Upper lobe of left lung (tissue), 6 donors: ENCODE measurements around the gene COA3. TPM values are rescaled to one million over a fixed set of nuclear protein-coding genes. Genes with fewer than 3 reads are reported as not detected.

ENCODE experiments used
- ATAC-seq, 2 donors: fragments of 200-7000 bp; cut with Tn5 transposase; one replicate each; pipeline ENCODE4 v1.9.1; 2022; ENCODE audit warnings: mild to moderate bottlenecking in 2 of 2, moderate library complexity in 2 of 2; ENCODE audit not compliant: low FRiP score in 2 of 2
- DNase-seq, 2 donors: peaks; one replicate each; pipeline ENCODE4 v3.0.0-alpha.2; 2019 to 2020
- H3K27ac ChIP-seq, 4 donors: fragments of 200-600 bp; sonication (generic); one replicate each; pipeline ENCODE4 v1.5.1; 2016 to 2019
- H3K27me3 ChIP-seq, 4 donors: fragments of 200-600 bp; sonication (generic); one replicate each; pipeline ENCODE4 v1.5.1; 2017 to 2019
- H3K36me3 ChIP-seq, 4 donors: fragments of 200-600 bp; sonication (generic); one replicate each; pipeline ENCODE4 v1.5.1; 2016 to 2019
- H3K4me1 ChIP-seq, 4 donors: fragments of 200-600 bp; sonication (generic); one replicate each; pipeline ENCODE4 v1.5.1; 2018 to 2019
- H3K4me3 ChIP-seq, 4 donors: fragments of 200-600 bp; sonication (generic); one replicate each; pipeline ENCODE4 v1.5.1; 2017 to 2019; ENCODE audit warnings: mild to moderate bottlenecking in 2 of 4, moderate library complexity in 1 of 4
- H3K9me3 ChIP-seq, 4 donors: fragments of 200-600 bp; sonication (generic); one replicate each; pipeline ENCODE4 v1.5.1; 2018 to 2019
- EP300 ChIP-seq, 4 donors: sonication (generic); formaldehyde crosslinking; IDR thresholded peaks; one replicate each; pipeline ENCODE4 v1.5.1; 2017; ENCODE audit warnings: antibody characterized with exemption in 4 of 4, control low read depth in 2 of 4
- POLR2A ChIP-seq, 4 donors: fragments of 450-650 bp; IDR thresholded peaks; one replicate each; pipeline ENCODE4 v1.5.1; 2016 to 2017; ENCODE audit warnings: antibody characterized with exemption in 4 of 4, mild to moderate bottlenecking in 2 of 4
- POLR2AphosphoS5 ChIP-seq, 2 donors: sonication (generic); formaldehyde crosslinking; IDR thresholded peaks; one replicate each; pipeline ENCODE4 v1.5.1; 2017; ENCODE audit warnings: antibody characterized with exemption in 2 of 2
- WGBS, 2 donors: methylation state at CpG; one replicate each; pipeline ENCODE4 v1.1.5; 2017 to 2018; 5-methylcytosine and 5-hydroxymethylcytosine counted together
- total RNA-seq, 6 donors: library from RNA; depleted of rRNA in 4 of 6; stranded (reverse); fragments of >200 nt in 4 of 6; gene quantifications; one replicate each; pipeline versions ENCODE4 v1.1.0 to v1.2.1, GENCODE V29; 2016 to 2021
- TF ChIP-seq, protein P1 (sequence below), 6 experiments: fragments of 450-650 bp in 4 of 6; fragments of 200-600 bp in 2 of 6; sonication (generic) in 2 of 6; IDR thresholded peaks; one replicate each; pipeline ENCODE4 v1.5.1; 2016 to 2019; ENCODE audit warnings: antibody characterized with exemption in 6 of 6
- donor health status: DM: no; HTN: no; CAD: no; lungs with moderate emphysema.
- donor health status: DM: no; HTN: yes; CAD: no; lungs with severe emphysema.

COA3 gene
- total RNA-seq, 6 donors from 2014 or later = 23.3 to 95.3 (median 67.4) TPM

DNA sequence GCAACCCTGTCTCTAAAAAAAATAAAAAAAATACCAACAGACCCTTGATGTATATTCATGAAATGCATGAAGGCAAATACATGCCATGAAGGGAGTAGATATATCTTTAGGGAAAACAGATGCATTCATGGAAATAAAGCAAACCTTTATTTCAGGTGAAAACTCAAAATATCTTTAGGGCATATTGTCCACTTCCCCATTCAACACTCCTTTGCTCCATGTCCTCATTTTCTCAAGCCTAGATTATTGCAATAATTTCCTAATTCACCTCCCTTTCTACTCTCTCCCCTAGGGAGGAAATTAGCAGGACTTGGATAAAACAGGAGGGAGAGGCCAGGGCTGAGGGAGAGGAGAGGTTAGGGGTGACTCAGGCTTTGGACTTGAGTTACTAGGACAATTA is 31.0 kb downstream of the COA3 start:
- no peaks in the 10 kb centered on the region for H3K27me3 ChIP-seq
- H3K4me1 ChIP-seq = peaks cover 0 to 15% (median 3%) of the 10 kb centered on the region in 4 donors
- DNase-seq (no peak), ATAC-seq (no peak)
- no peak for TF ChIP-seq EP300 (IDR thresholded peaks at IDR 0.05)
- no peak for TF ChIP-seq POLR2A (IDR thresholded peaks at IDR 0.05)
- TF ChIP-seq, protein P1, sequence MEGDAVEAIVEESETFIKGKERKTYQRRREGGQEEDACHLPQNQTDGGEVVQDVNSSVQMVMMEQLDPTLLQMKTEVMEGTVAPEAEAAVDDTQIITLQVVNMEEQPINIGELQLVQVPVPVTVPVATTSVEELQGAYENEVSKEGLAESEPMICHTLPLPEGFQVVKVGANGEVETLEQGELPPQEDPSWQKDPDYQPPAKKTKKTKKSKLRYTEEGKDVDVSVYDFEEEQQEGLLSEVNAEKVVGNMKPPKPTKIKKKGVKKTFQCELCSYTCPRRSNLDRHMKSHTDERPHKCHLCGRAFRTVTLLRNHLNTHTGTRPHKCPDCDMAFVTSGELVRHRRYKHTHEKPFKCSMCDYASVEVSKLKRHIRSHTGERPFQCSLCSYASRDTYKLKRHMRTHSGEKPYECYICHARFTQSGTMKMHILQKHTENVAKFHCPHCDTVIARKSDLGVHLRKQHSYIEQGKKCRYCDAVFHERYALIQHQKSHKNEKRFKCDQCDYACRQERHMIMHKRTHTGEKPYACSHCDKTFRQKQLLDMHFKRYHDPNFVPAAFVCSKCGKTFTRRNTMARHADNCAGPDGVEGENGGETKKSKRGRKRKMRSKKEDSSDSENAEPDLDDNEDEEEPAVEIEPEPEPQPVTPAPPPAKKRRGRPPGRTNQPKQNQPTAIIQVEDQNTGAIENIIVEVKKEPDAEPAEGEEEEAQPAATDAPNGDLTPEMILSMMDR (IDR thresholded peaks at IDR 0.05) = no peak
- no peak overlapping the region for H3K27ac ChIP-seq
- no peaks in the 10 kb centered on the region for H3K36me3 ChIP-seq
- no peak overlapping the region for H3K4me3 ChIP-seq
- H3K9me3 ChIP-seq = no peaks in the 10 kb centered on the region

DNA sequence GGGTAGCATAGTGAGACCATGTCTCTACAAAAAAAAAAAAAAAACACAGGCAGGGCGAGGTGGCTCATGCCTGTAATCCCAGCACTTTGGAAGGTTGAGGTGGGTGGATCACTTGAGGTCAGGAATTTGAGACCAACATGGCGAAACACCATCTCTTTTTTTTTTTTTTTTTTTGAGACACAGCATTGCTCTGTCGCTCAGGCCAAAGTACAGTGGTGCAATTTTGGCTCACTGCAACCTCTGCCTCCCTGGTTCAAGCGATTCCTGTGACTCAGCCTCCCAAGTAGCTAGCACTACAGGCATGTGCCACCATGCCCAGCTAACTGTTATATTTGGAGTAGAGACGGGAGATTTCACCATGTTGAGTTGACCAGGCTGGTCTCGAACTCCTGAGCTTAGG is 32.4 kb downstream of the COA3 start:
- Histone ChIP-seq H3K36me3 (no peaks in the 10 kb centered on the region), H3K4me3 (no peak overlapping the region), H3K27me3 (peaks cover 0 to 9% (median under 1%) of the 10 kb centered on the region in 4 donors), H3K27ac (no peak overlapping the region), H3K9me3 (no peaks in the 10 kb centered on the region), H3K4me1 (peaks cover 4 to 17% (median 11%) of the 10 kb centered on the region in 4 donors)
- TF ChIP-seq, protein P1 (IDR thresholded peaks at IDR 0.05) = no peak
- TF ChIP-seq POLR2AphosphoS5 (IDR thresholded peaks at IDR 0.05) (no peak), POLR2A (IDR thresholded peaks at IDR 0.05) (no peak), EP300 (IDR thresholded peaks at IDR 0.05) (no peak)
- no peak for DNase-seq
- 82 to 85% methylated on average over 4 to 6 of the region's 6 CpGs for WGBS, 2 donors
- no peak for ATAC-seq

DNA sequence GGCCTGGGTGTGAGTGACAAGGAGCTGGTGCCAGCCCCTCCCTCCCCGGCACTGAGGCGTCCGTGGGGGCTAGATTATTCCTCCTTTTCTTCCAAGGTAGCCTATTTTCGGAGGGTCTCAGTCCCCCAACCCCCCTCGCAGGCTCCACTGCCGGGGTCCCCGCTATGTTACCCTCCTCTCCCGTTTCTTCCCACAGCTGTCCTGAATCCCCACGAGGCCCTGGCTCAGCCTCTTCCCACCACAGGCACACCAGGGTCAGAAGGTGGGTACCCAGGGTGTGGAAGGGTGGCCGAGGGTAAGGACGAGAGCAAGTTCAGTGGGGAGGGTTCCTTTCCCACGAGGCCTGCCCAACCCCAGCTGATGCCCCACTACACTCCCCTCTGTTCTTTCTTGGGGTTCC is 36.9 kb downstream of the COA3 start:
- peaks cover 14 to 32% (median 21%) of the 10 kb centered on the region in 4 donors for H3K4me1 ChIP-seq
- 32 to 43% methylated on average over 8 to 12 of the region's 12 CpGs for WGBS, 2 donors
- H3K4me3 ChIP-seq = peak overlapping the region; percentile 44 to 64 (median 58)
- TF ChIP-seq POLR2A (IDR thresholded peaks at IDR 0.05) (no peak), POLR2AphosphoS5 (IDR thresholded peaks at IDR 0.05) (no peak), EP300 (IDR thresholded peaks at IDR 0.05) (no peak)
- TF ChIP-seq, protein P1 (IDR thresholded peaks at IDR 0.05) = no peak
- peak overlapping the region; percentile 74 to 92 (median 85) for H3K27ac ChIP-seq
- no peaks in the 10 kb centered on the region for H3K9me3 ChIP-seq
- no peaks in the 10 kb centered on the region for H3K36me3 ChIP-seq
- DNase-seq (no peak), ATAC-seq (no peak)
- H3K27me3 ChIP-seq = peaks cover 0 to 16% (median 3%) of the 10 kb centered on the region in 4 donors

DNA sequence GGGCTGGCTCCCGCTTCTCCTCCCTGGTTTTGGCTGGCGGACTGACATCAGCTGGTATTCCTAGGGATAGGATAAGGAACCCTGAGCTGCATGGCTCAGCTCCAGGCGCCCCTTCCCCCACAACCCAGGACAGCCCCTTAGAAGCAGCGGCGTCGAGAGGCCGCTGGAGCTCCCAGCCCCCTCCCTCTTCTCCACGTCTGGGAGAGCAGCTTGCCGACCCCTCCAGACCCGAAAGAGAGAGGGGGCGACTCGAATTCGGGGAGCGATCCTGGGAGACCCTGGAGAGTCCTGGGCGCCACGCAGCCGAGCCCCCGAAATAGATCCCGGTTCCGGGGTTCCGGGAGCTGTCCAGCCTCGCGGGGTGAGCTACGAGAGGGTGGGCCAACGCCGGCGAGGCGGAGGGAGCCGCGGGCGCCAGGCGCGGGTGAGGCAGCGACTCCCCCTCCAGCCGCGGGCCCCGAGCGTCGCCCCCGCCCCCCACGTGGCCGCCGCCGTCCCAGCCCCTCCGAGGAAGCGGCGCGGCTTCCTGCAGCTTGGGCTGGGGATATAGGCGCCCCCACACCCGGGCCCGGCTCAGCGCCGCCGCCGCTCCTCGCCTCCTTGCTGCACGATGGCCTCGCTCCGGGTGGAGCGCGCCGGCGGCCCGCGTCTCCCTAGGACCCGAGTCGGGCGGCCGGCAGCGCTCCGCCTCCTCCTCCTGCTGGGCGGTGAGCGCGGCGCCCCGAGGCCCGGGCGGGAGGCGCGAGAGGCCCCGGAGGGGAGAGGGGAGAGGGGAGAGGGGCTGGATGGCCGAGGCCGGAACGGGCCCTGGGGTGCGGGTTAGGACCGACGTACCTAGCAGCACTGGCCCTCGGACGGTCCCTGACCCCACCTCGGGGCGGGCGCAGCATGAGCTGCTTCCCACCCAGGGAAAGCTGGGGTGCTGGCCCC is 37.6 kb downstream of the COA3 start, which contains the start of gene RAMP2:
Gene RAMP2 (plus strand): TSS at position 576 of the 930 bp plus-strand sequence. CDS start 35 bp downstream, at position 611.
- Histone ChIP-seq H3K27me3 (peaks cover 0 to 16% (median 3%) of the 10 kb centered on the region in 4 donors), H3K36me3 (no peaks in the 10 kb centered on the region), H3K9me3 (no peaks in the 10 kb centered on the region), H3K27ac (peak within 1 kb of the TSS; percentile 74 to 92 (median 85)), H3K4me3 (peak within 1 kb of the TSS; percentile 44 to 64 (median 58)), H3K4me1 (peaks cover 14 to 32% (median 21%) of the 10 kb centered on the region in 4 donors)
- DNase-seq (peak in 1 of 2 donors; percentile 91), ATAC-seq (peak in 1 of 2 donors; percentile 82)
- WGBS, 2 donors = 7 to 13% methylated on average over 12 to 45 of the region's 92 CpGs
- no peak for TF ChIP-seq EP300 (IDR thresholded peaks at IDR 0.05)
- peak in 1 of 4 donors; percentile 37 for TF ChIP-seq POLR2A (IDR thresholded peaks at IDR 0.05)
- TF ChIP-seq, protein P1 (IDR thresholded peaks at IDR 0.05) = peak in 3 of 6 experiments; percentile 8 to 24 (median 13)
- TF ChIP-seq POLR2AphosphoS5 (IDR thresholded peaks at IDR 0.05) = no peak
